ENCODE measurements around the gene FAM131A.

FAM131A gene

GRCh38 chr3:184358124-184358767 is 20.8 kb downstream of the FAM131A start:
- ChIA-PET CTCF (interaction anchor here (1.1 kb wide), 1 partner anchor 20 kb away, joined by 4 read pairs; no protein-coding TSS in a partner anchor), POLR2A (ENCODE audit: low non-redundant PET) (interaction anchor here (0.6 kb wide), 1 partner anchor 15 kb away, joined by 7 read pairs; no protein-coding TSS in a partner anchor)
- TF ChIP-seq CTCF (conservative IDR thresholded peaks at IDR 0.05; ENCODE audit: low read depth), result no peak
- no peak overlapping the region for H3K27ac ChIP-seq
- DNase-seq (ENCODE audit: low spot score), result no peak

- TF ChIP-seq CTCF (conservative IDR thresholded peaks at IDR 0.05; ENCODE audit: low read depth), result no peak
- ChIA-PET POLR2A (ENCODE audit: low non-redundant PET) (interaction anchor here (0.6 kb wide), 1 partner anchor 16 kb away, joined by 7 read pairs; no protein-coding TSS in a partner anchor), CTCF (interaction anchor here (0.6 to 1.1 kb wide), 2 partner anchors 20 to 21 kb away, joined by 3 to 4 read pairs; no protein-coding TSS in a partner anchor)
- no peak for DNase-seq (ENCODE audit: low spot score)
- H3K27ac ChIP-seq, result peak overlapping the region; percentile 21; the same call in 1 of the 2 replicates
Measured at GRCh38 chr3:184358921-184359350, 21.5 kb downstream of the FAM131A start.

- ChIA-PET CTCF (interaction anchor here (0.6 kb wide), 1 partner anchor 22 kb away, joined by 3 read pairs; no protein-coding TSS in a partner anchor), POLR2A (ENCODE audit: low non-redundant PET) (interaction anchor here (0.5 kb wide), 1 partner anchor 151 kb away, joined by 5 read pairs; no protein-coding TSS in a partner anchor)
- DNase-seq (ENCODE audit: low spot score), result no peak
- no peak for TF ChIP-seq CTCF (conservative IDR thresholded peaks at IDR 0.05; ENCODE audit: low read depth)
- H3K27ac ChIP-seq, result peak overlapping the region; percentile 21; the same call in 1 of the 2 replicates
Measured at GRCh38 chr3:184359610-184360009, 22.2 kb downstream of the FAM131A start.

GRCh38 chr3:184360070-184360928 is 22.9 kb downstream of the FAM131A start:
- POLR2A ChIA-PET (ENCODE audit: low non-redundant PET), result interaction anchor here (0.5 kb wide), 1 partner anchor 152 kb away, joined by 5 read pairs; no protein-coding TSS in a partner anchor
- CTCF ChIA-PET, result interaction anchor here (0.9 kb wide), 1 partner anchor 14 kb away, joined by 3 read pairs; no protein-coding TSS in a partner anchor
- TF ChIP-seq CTCF (conservative IDR thresholded peaks at IDR 0.05; ENCODE audit: low read depth), result no peak
- peak overlapping the region; percentile 99 for H3K27ac ChIP-seq
- no peak for DNase-seq (ENCODE audit: low spot score)

- DNase-seq (ENCODE audit: low spot score), result no peak
- CTCF ChIA-PET, result interaction anchor here (0.9 to 1.8 kb wide), 2 partner anchors 15 kb away, joined by 3 to 6 read pairs; no protein-coding TSS in a partner anchor
- peak overlapping the region; percentile 99 for H3K27ac ChIP-seq
- POLR2A ChIA-PET (ENCODE audit: low non-redundant PET), result interaction anchor here (0.8 kb wide), 1 partner anchor 26 kb away, joined by 5 read pairs; no protein-coding TSS in a partner anchor
- TF ChIP-seq CTCF (conservative IDR thresholded peaks at IDR 0.05; ENCODE audit: low read depth), result no peak
Measured at GRCh38 chr3:184360929-184361531, 23.6 kb downstream of the FAM131A start.

Data from RWPE1 (cell line).